H1 (cell line): Measurements from ENCODE around the gene FOXC1. TPM values are rescaled to one million over a fixed set of nuclear protein-coding genes. Genes with fewer than 3 reads are reported as not detected.

ENCODE experiments used
- CTCF ChIA-PET: fragments of 300-600 bp; sonication (Branson Sonifier 250); formaldehyde crosslinking; loops from one replicate; lab custom pipeline; 2021; ENCODE audit not compliant: partially characterized antibody; lab: Charles Lee
- POLR2A ChIA-PET: fragments of 300-600 bp; sonication (Branson Sonifier 250); formaldehyde crosslinking; loops from one replicate; lab custom pipeline; 2021; ENCODE audit warnings: inconsistent platforms; ENCODE audit not compliant: partially characterized antibody; lab: Charles Lee
- DNase-seq, 2 experiments: peaks; one replicate each; pipeline versions ENCODE4 v3.0.0 to v3.0.0-alpha.2; 2010 to 2022; ENCODE audit warnings: low spot score in 2 of 2, low read depth in 1 of 2, mixed read lengths in 1 of 2
- FAIRE-seq: peaks from 2 replicates; lab custom pipeline; 2011; peaks lifted over from hg19 to GRCh38; lab: Jason Lieb, UNC
- H2AFZ ChIP-seq: 2 replicates; pipeline ENCODE4 v1.8.1; 2012; ENCODE audit warnings: low read length, inconsistent platforms
- H2AK5ac ChIP-seq: 2 replicates; pipeline ENCODE4 v1.6.1; 2013; ENCODE audit warnings: low read depth, low read length
- H2BK120ac ChIP-seq: replicated peaks from 2 replicates; pipeline ENCODE3; 2013; ENCODE audit warnings: low read depth, low read length, inconsistent platforms
- H2BK12ac ChIP-seq: 2 replicates; pipeline ENCODE4 v1.6.1; 2013; ENCODE audit warnings: low read depth, low read length
- H2BK15ac ChIP-seq: 2 replicates; pipeline ENCODE4 v1.6.1; 2013; ENCODE audit warnings: low read length
- H2BK20ac ChIP-seq: 2 replicates; pipeline ENCODE4 v1.6.1; 2013; ENCODE audit warnings: low read length
- H2BK5ac ChIP-seq: 2 replicates; pipeline ENCODE4 v1.6.1; 2013; ENCODE audit warnings: low read depth, low read length
- H3K14ac ChIP-seq: 2 replicates; pipeline ENCODE4 v1.6.1; 2013; ENCODE audit warnings: inconsistent platforms; ENCODE audit not compliant: insufficient read length
- H3K18ac ChIP-seq: 2 replicates; pipeline ENCODE4 v1.6.1; 2013; ENCODE audit warnings: low read length; ENCODE audit errors: extremely low read depth
- H3K23ac ChIP-seq: 2 replicates; pipeline ENCODE4 v1.6.1; 2013; ENCODE audit warnings: inconsistent platforms; ENCODE audit not compliant: insufficient read length
- H3K23me2 ChIP-seq: 2 replicates; pipeline ENCODE4 v1.6.1; 2013; ENCODE audit warnings: low read depth, low read length
- H3K27ac ChIP-seq: 2 replicates; pipeline ENCODE4 v1.6.1; 2011; ENCODE audit warnings: low read depth, low read length, inconsistent platforms
- H3K27me3 ChIP-seq, 4 experiments: replicated peaks in 1 of 4; 1 replicate in 1 of 4; 2 replicates in 3 of 4; pipeline versions ENCODE4 v1.6.1 to v1.8.1; 2011 to 2013; ENCODE audit warnings: low read length in 3 of 4, mild to moderate bottlenecking in 3 of 4, inconsistent platforms in 2 of 4, mixed read lengths in 2 of 4, moderate library complexity in 1 of 4; ENCODE audit not compliant: control insufficient read depth in 3 of 4, insufficient read depth in 3 of 4; ENCODE audit errors: extremely low read depth in 1 of 4
- H3K36me3 ChIP-seq, 4 experiments: 2 replicates each; pipeline versions ENCODE4 v1.6.1 to v1.8.1; 2011 to 2013; ENCODE audit warnings: mild to moderate bottlenecking in 4 of 4, low read length in 3 of 4, moderate library complexity in 2 of 4, control low read depth in 1 of 4, inconsistent platforms in 1 of 4; ENCODE audit not compliant: insufficient read depth in 4 of 4, control insufficient read depth in 2 of 4
- H3K4ac ChIP-seq: replicated peaks from 2 replicates; pipeline ENCODE3; 2013; ENCODE audit warnings: low read length, low read depth, mixed read lengths, inconsistent platforms; ENCODE audit not compliant: insufficient read length
- H3K4me1 ChIP-seq, 4 experiments: replicated peaks in 1 of 4; 1 replicate in 1 of 4; 2 replicates in 3 of 4; pipeline versions ENCODE4 v1.6.1 to v1.8.1; 2011 to 2013; ENCODE audit warnings: low read length in 3 of 4, inconsistent platforms in 2 of 4, mixed read lengths in 1 of 4; ENCODE audit not compliant: insufficient read depth in 4 of 4, control insufficient read depth in 3 of 4
- H3K4me2 ChIP-seq, 2 experiments: 2 replicates each; pipeline versions ENCODE4 v1.6.1 to v1.8.1; 2011 to 2013; ENCODE audit warnings: low read depth in 2 of 2, low read length in 2 of 2, control low read depth in 1 of 2, inconsistent platforms in 1 of 2, mild to moderate bottlenecking in 1 of 2; ENCODE audit not compliant: insufficient read depth in 1 of 2
- H3K4me3 ChIP-seq, 4 experiments: fragments of 200-600, 300-600 bp in 1 of 4; sonication (generic), shearing (Covaris generic), sonication (Bioruptor Twin) in 1 of 4; 2 replicates each; pipeline versions ENCODE4 v1.5.1 to v1.8.1; 2011 to 2016; ENCODE audit warnings: low read length in 4 of 4, low read depth in 3 of 4, control low read depth in 2 of 4, inconsistent platforms in 2 of 4, mild to moderate bottlenecking in 2 of 4, mixed read lengths in 1 of 4, moderate library complexity in 1 of 4; ENCODE audit not compliant: insufficient read depth in 2 of 4; ENCODE audit errors: extremely low read depth in 1 of 4
- H3K56ac ChIP-seq: replicated peaks from 2 replicates; pipeline ENCODE3; 2013; ENCODE audit warnings: low read depth, mild to moderate bottlenecking, mixed read lengths, low read length, inconsistent platforms; ENCODE audit not compliant: insufficient read length
- H3K79me1 ChIP-seq: 2 replicates; pipeline ENCODE4 v1.6.1; 2013; ENCODE audit warnings: low read depth, low read length, control low read depth
- H3K79me2 ChIP-seq, 2 experiments: 2 replicates each; pipeline versions ENCODE4 v1.6.1 to v1.8.1; 2012 to 2013; ENCODE audit warnings: low read length in 2 of 2, mild to moderate bottlenecking in 2 of 2, inconsistent platforms in 1 of 2; ENCODE audit not compliant: insufficient read depth in 2 of 2, control insufficient read depth in 1 of 2
- H3K9ac ChIP-seq, 4 experiments: replicated peaks in 1 of 4; 1 replicate in 1 of 4; 2 replicates in 3 of 4; pipeline versions ENCODE4 v1.6.1 to v1.8.1; 2011 to 2013; ENCODE audit warnings: low read depth in 3 of 4, low read length in 3 of 4, control low read depth in 2 of 4, mild to moderate bottlenecking in 2 of 4, moderate library complexity in 2 of 4, inconsistent platforms in 1 of 4; ENCODE audit errors: extremely low read depth in 1 of 4
- H3K9me3 ChIP-seq, 2 experiments: 2 replicates each; pipeline versions ENCODE4 v1.6.1 to v1.8.1; 2012 to 2013; ENCODE audit warnings: mild to moderate bottlenecking in 2 of 2, moderate library complexity in 2 of 2, control low read depth in 1 of 2, inconsistent platforms in 1 of 2, low read depth in 1 of 2, low read length in 1 of 2, mixed read lengths in 1 of 2; ENCODE audit not compliant: insufficient read depth in 2 of 2
- H4K20me1 ChIP-seq, 2 experiments: replicated peaks in 1 of 2; 2 replicates each; pipeline versions ENCODE3 to v1.8.1; 2011 to 2013; ENCODE audit warnings: inconsistent platforms in 2 of 2, low read length in 2 of 2, mild to moderate bottlenecking in 1 of 2; ENCODE audit not compliant: insufficient read depth in 2 of 2, control insufficient read depth in 1 of 2
- H4K5ac ChIP-seq: 2 replicates; pipeline ENCODE4 v1.6.1; 2013; ENCODE audit warnings: low read length, low read depth, mixed read lengths, inconsistent platforms; ENCODE audit not compliant: insufficient read length
- H4K8ac ChIP-seq: 2 replicates; pipeline ENCODE4 v1.8.0; 2013; ENCODE audit warnings: mild to moderate bottlenecking, moderate library complexity, low read length, inconsistent platforms; ENCODE audit not compliant: insufficient read depth; ENCODE audit errors: extremely low read depth
- H4K91ac ChIP-seq: replicated peaks from 2 replicates; pipeline ENCODE3; 2013; ENCODE audit warnings: low read length, mixed read lengths, inconsistent platforms; ENCODE audit not compliant: insufficient read length
- CBX5 ChIP-seq: fragments of 300-800, 300-1000 bp; sonication (generic); IDR thresholded peaks from 2 replicates; pipeline ENCODE4 v1.7.1; 2016; ENCODE audit warnings: antibody characterized with exemption, low read length, low read depth
- E2F6 ChIP-seq: IDR thresholded peaks from 2 replicates; pipeline ENCODE4 v1.6.1; 2012; ENCODE audit warnings: inconsistent platforms
- GTF2F1 ChIP-seq: IDR thresholded peaks from 2 replicates; pipeline ENCODE4 v1.6.1; 2012; ENCODE audit warnings: low read depth, low read length, improper control_type of control experiment, borderline replicate concordance
- HDAC6 ChIP-seq: IDR thresholded peaks from one replicate; pipeline ENCODE4 v1.7.1; 2012; ENCODE audit warnings: low read depth, mild to moderate bottlenecking, inconsistent platforms, low read length, moderate library complexity
- RAD21 ChIP-seq, 2 experiments: IDR thresholded peaks in 1 of 2; conservative IDR thresholded peaks in 1 of 2; 2 replicates each; pipeline ENCODE4 v1.6.1; 2011; ENCODE audit warnings: low read depth in 2 of 2, low read length in 2 of 2, improper control_type of control experiment in 1 of 2, inconsistent platforms in 1 of 2, mild to moderate bottlenecking in 1 of 2, moderate library complexity in 1 of 2
- RXRA ChIP-seq: IDR thresholded peaks from 2 replicates; pipeline ENCODE4 v1.6.1; 2011; ENCODE audit warnings: low read depth, mild to moderate bottlenecking, low read length, moderate library complexity; ENCODE audit not compliant: insufficient read depth
- SIX5 ChIP-seq: IDR thresholded peaks from 2 replicates; pipeline ENCODE4 v1.6.1; 2011; ENCODE audit warnings: mild to moderate bottlenecking, low read depth, low read length
- TAF7 ChIP-seq: optimal IDR thresholded peaks from 2 replicates; pipeline ENCODE3; 2011; ENCODE audit warnings: low read depth, mild to moderate bottlenecking, inconsistent platforms, low read length, moderate library complexity, borderline replicate concordance
- TBP ChIP-seq: IDR thresholded peaks from 2 replicates; pipeline ENCODE4 v1.6.1; 2011; ENCODE audit warnings: low read depth, low read length, improper control_type of control experiment
- TCF12 ChIP-seq: IDR thresholded peaks from 2 replicates; pipeline ENCODE4 v1.6.1; 2011; ENCODE audit warnings: low read depth, mild to moderate bottlenecking, low read length
- WGBS, 2 experiments: shearing (Covaris generic) in 1 of 2; methylation state at CpG; one replicate each; pipeline versions ENCODE4 v1.1.6 to v1.1.7; 2013 to 2015; ENCODE audit warnings: low lambda C conversion rate in 2 of 2, mixed read lengths in 2 of 2, inconsistent platforms in 1 of 2, low coverage in 1 of 2, missing lambda C conversion rate in 1 of 2; ENCODE audit not compliant: insufficient replicate concordance in 2 of 2, insufficient coverage in 1 of 2, insufficient read length in 1 of 2; ENCODE audit errors: extremely low coverage in 1 of 2, missing lambda C conversion rate in 1 of 2; 5-methylcytosine and 5-hydroxymethylcytosine counted together
- polyA plus RNA-seq, 7 experiments: library from polyadenylated mRNA; depleted of rRNA in 3 of 7; stranded (reverse) in 5 of 7; unstranded in 2 of 7; fragments of >200 nt in 5 of 7; fragments of 200-250 nt in 2 of 7; gene quantifications; 1 replicate in 5 of 7; 2 replicates in 1 of 7; 4 replicates in 1 of 7; pipeline versions ENCODE4 v1.2.1 to v1.2.3, GENCODE V29; 2011 to 2013; ENCODE audit warnings: missing spikeins in 2 of 7, mixed read lengths in 2 of 7
- total RNA-seq: library from RNA; stranded (reverse); fragmentation: NEBNext Ultra II Directional; extraction: Animal tissue kit (Norgen Biotek cat#: 25700); gene quantifications from 2 replicates; pipeline ENCODE4 v1.2.1, GENCODE V29; 2021

FOXC1 gene
- total and polyA plus RNA-seq, 2 of the 8 experiments (the other 6 are each of a cell fraction or from before 2014, with no cell fraction given): 0.22 TPM; not detected in 1

- Histone ChIP-seq H3K9ac (no peak overlapping the region), H4K5ac (no peak overlapping the region), H3K79me2 (no peaks in the 10 kb centered on the region), H3K4me1 (peaks cover 0 to 4% (median 1%) of the 10 kb centered on the region in 4 experiments; a peak in 4 of 7 replicates), H2BK12ac (no peak overlapping the region; the same call in 1 of the 2 replicates), H3K4ac (no peak overlapping the region), H3K18ac (no peak overlapping the region), H3K36me3 (no peaks in the 10 kb centered on the region), H3K27ac (no peak overlapping the region), H4K20me1 (no peaks in the 10 kb centered on the region), H4K91ac (no peak overlapping the region), H3K4me3 (no peak overlapping the region), H3K9me3 (no peaks in the 10 kb centered on the region), H2BK5ac (no peak overlapping the region), H3K14ac (no peak overlapping the region), H2BK20ac (no peak overlapping the region), H2AK5ac (no peak overlapping the region), H4K8ac (no peak overlapping the region), H3K23ac (no peak overlapping the region), H2AFZ (no peak overlapping the region), H2BK15ac (no peak overlapping the region), H3K27me3 (peaks cover 0 to 3% (median 1%) of the 10 kb centered on the region in 4 experiments; a peak in 4 of 7 replicates), H3K79me1 (no peaks in the 10 kb centered on the region), H3K56ac (no peak overlapping the region), H3K4me2 (no peak overlapping the region), H3K23me2 (no peaks in the 10 kb centered on the region), H2BK120ac (no peak overlapping the region)
- DNase-seq (no peak), FAIRE-seq (no peak)
- ChIA-PET CTCF (interaction anchor here (0.6 to 5.0 kb wide), 39 partner anchors 9 to 1153 kb away, joined by 3 to 37 read pairs (median 4); partner anchors contain the start of gene MYLK4), POLR2A (no interaction called here)
- 81% methylated on average over 8 of the region's 8 CpGs; no CpG with 5 or more reads in 1 of the 2 experiments for WGBS, 2 experiments
- no peak for TF ChIP-seq TAF7
- TF ChIP-seq GTF2F1: no peak
- no peak for TF ChIP-seq SIX5
- no peak for TF ChIP-seq TBP
- no peak for TF ChIP-seq HDAC6
- no peak for TF ChIP-seq CBX5
- no peak for TF ChIP-seq RXRA
- TF ChIP-seq E2F6: no peak
- no peak for TF ChIP-seq TCF12
- no peak for TF ChIP-seq RAD21 (IDR thresholded peaks at IDR 0.05 in 1 of 2, conservative IDR thresholded peaks at IDR 0.05 in 1 of 2; ENCODE audit: low read depth in 2 of 2, low read length in 2 of 2)
Measured at GRCh38 chr6:1597121-1597744, 12.5 kb upstream of the FOXC1 start.
